H1 (cell line): ENCODE results near the gene DGKH. TPM values are rescaled to one million over a fixed set of nuclear protein-coding genes. Genes with fewer than 3 reads are reported as not detected.
A peak's percentile ranks its signal among the peaks of the same experiment; 100 is the strongest.

Experiments used
- CTCF ChIA-PET: fragments of 300-600 bp; sonication (Branson Sonifier 250); formaldehyde crosslinking; loops from one replicate; lab custom pipeline; 2021; ENCODE audit not compliant: partially characterized antibody; lab: Charles Lee
- POLR2A ChIA-PET: fragments of 300-600 bp; sonication (Branson Sonifier 250); formaldehyde crosslinking; loops from one replicate; lab custom pipeline; 2021; ENCODE audit warnings: inconsistent platforms; ENCODE audit not compliant: partially characterized antibody; lab: Charles Lee
- DNase-seq, 2 experiments: peaks; one replicate each; pipeline versions ENCODE4 v3.0.0 to v3.0.0-alpha.2; 2010 to 2022; ENCODE audit warnings: low spot score in 2 of 2, low read depth in 1 of 2, mixed read lengths in 1 of 2
- FAIRE-seq: peaks from 2 replicates; lab custom pipeline; 2011; peaks lifted over from hg19 to GRCh38; lab: Jason Lieb, UNC
- H2AFZ ChIP-seq: 2 replicates; pipeline ENCODE4 v1.8.1; 2012; ENCODE audit warnings: low read length, inconsistent platforms
- H2AK5ac ChIP-seq: 2 replicates; pipeline ENCODE4 v1.6.1; 2013; ENCODE audit warnings: low read depth, low read length
- H2BK120ac ChIP-seq: replicated peaks from 2 replicates; pipeline ENCODE3; 2013; ENCODE audit warnings: low read depth, low read length, inconsistent platforms
- H2BK12ac ChIP-seq: 2 replicates; pipeline ENCODE4 v1.6.1; 2013; ENCODE audit warnings: low read depth, low read length
- H2BK15ac ChIP-seq: 2 replicates; pipeline ENCODE4 v1.6.1; 2013; ENCODE audit warnings: low read length
- H2BK20ac ChIP-seq: 2 replicates; pipeline ENCODE4 v1.6.1; 2013; ENCODE audit warnings: low read length
- H2BK5ac ChIP-seq: 2 replicates; pipeline ENCODE4 v1.6.1; 2013; ENCODE audit warnings: low read depth, low read length
- H3K14ac ChIP-seq: 2 replicates; pipeline ENCODE4 v1.6.1; 2013; ENCODE audit warnings: inconsistent platforms; ENCODE audit not compliant: insufficient read length
- H3K18ac ChIP-seq: 2 replicates; pipeline ENCODE4 v1.6.1; 2013; ENCODE audit warnings: low read length; ENCODE audit errors: extremely low read depth
- H3K23ac ChIP-seq: 2 replicates; pipeline ENCODE4 v1.6.1; 2013; ENCODE audit warnings: inconsistent platforms; ENCODE audit not compliant: insufficient read length
- H3K23me2 ChIP-seq: 2 replicates; pipeline ENCODE4 v1.6.1; 2013; ENCODE audit warnings: low read depth, low read length
- H3K27ac ChIP-seq: 2 replicates; pipeline ENCODE4 v1.6.1; 2011; ENCODE audit warnings: low read depth, low read length, inconsistent platforms
- H3K27me3 ChIP-seq, 4 experiments: replicated peaks in 1 of 4; 1 replicate in 1 of 4; 2 replicates in 3 of 4; pipeline versions ENCODE4 v1.6.1 to v1.8.1; 2011 to 2013; ENCODE audit warnings: low read length in 3 of 4, mild to moderate bottlenecking in 3 of 4, inconsistent platforms in 2 of 4, mixed read lengths in 2 of 4, moderate library complexity in 1 of 4; ENCODE audit not compliant: control insufficient read depth in 3 of 4, insufficient read depth in 3 of 4; ENCODE audit errors: extremely low read depth in 1 of 4
- H3K36me3 ChIP-seq, 4 experiments: 2 replicates each; pipeline versions ENCODE4 v1.6.1 to v1.8.1; 2011 to 2013; ENCODE audit warnings: mild to moderate bottlenecking in 4 of 4, low read length in 3 of 4, moderate library complexity in 2 of 4, control low read depth in 1 of 4, inconsistent platforms in 1 of 4; ENCODE audit not compliant: insufficient read depth in 4 of 4, control insufficient read depth in 2 of 4
- H3K4ac ChIP-seq: replicated peaks from 2 replicates; pipeline ENCODE3; 2013; ENCODE audit warnings: low read length, low read depth, mixed read lengths, inconsistent platforms; ENCODE audit not compliant: insufficient read length
- H3K4me1 ChIP-seq, 4 experiments: replicated peaks in 1 of 4; 1 replicate in 1 of 4; 2 replicates in 3 of 4; pipeline versions ENCODE4 v1.6.1 to v1.8.1; 2011 to 2013; ENCODE audit warnings: low read length in 3 of 4, inconsistent platforms in 2 of 4, mixed read lengths in 1 of 4; ENCODE audit not compliant: insufficient read depth in 4 of 4, control insufficient read depth in 3 of 4
- H3K4me2 ChIP-seq, 2 experiments: 2 replicates each; pipeline versions ENCODE4 v1.6.1 to v1.8.1; 2011 to 2013; ENCODE audit warnings: low read depth in 2 of 2, low read length in 2 of 2, control low read depth in 1 of 2, inconsistent platforms in 1 of 2, mild to moderate bottlenecking in 1 of 2; ENCODE audit not compliant: insufficient read depth in 1 of 2
- H3K4me3 ChIP-seq, 4 experiments: fragments of 200-600, 300-600 bp in 1 of 4; sonication (generic), shearing (Covaris generic), sonication (Bioruptor Twin) in 1 of 4; 2 replicates each; pipeline versions ENCODE4 v1.5.1 to v1.8.1; 2011 to 2016; ENCODE audit warnings: low read length in 4 of 4, low read depth in 3 of 4, control low read depth in 2 of 4, inconsistent platforms in 2 of 4, mild to moderate bottlenecking in 2 of 4, mixed read lengths in 1 of 4, moderate library complexity in 1 of 4; ENCODE audit not compliant: insufficient read depth in 2 of 4; ENCODE audit errors: extremely low read depth in 1 of 4
- H3K56ac ChIP-seq: replicated peaks from 2 replicates; pipeline ENCODE3; 2013; ENCODE audit warnings: low read depth, mild to moderate bottlenecking, mixed read lengths, low read length, inconsistent platforms; ENCODE audit not compliant: insufficient read length
- H3K79me1 ChIP-seq: 2 replicates; pipeline ENCODE4 v1.6.1; 2013; ENCODE audit warnings: low read depth, low read length, control low read depth
- H3K79me2 ChIP-seq, 2 experiments: 2 replicates each; pipeline versions ENCODE4 v1.6.1 to v1.8.1; 2012 to 2013; ENCODE audit warnings: low read length in 2 of 2, mild to moderate bottlenecking in 2 of 2, inconsistent platforms in 1 of 2; ENCODE audit not compliant: insufficient read depth in 2 of 2, control insufficient read depth in 1 of 2
- H3K9ac ChIP-seq, 4 experiments: replicated peaks in 1 of 4; 1 replicate in 1 of 4; 2 replicates in 3 of 4; pipeline versions ENCODE4 v1.6.1 to v1.8.1; 2011 to 2013; ENCODE audit warnings: low read depth in 3 of 4, low read length in 3 of 4, control low read depth in 2 of 4, mild to moderate bottlenecking in 2 of 4, moderate library complexity in 2 of 4, inconsistent platforms in 1 of 4; ENCODE audit errors: extremely low read depth in 1 of 4
- H3K9me3 ChIP-seq, 2 experiments: 2 replicates each; pipeline versions ENCODE4 v1.6.1 to v1.8.1; 2012 to 2013; ENCODE audit warnings: mild to moderate bottlenecking in 2 of 2, moderate library complexity in 2 of 2, control low read depth in 1 of 2, inconsistent platforms in 1 of 2, low read depth in 1 of 2, low read length in 1 of 2, mixed read lengths in 1 of 2; ENCODE audit not compliant: insufficient read depth in 2 of 2
- H4K20me1 ChIP-seq, 2 experiments: replicated peaks in 1 of 2; 2 replicates each; pipeline versions ENCODE3 to v1.8.1; 2011 to 2013; ENCODE audit warnings: inconsistent platforms in 2 of 2, low read length in 2 of 2, mild to moderate bottlenecking in 1 of 2; ENCODE audit not compliant: insufficient read depth in 2 of 2, control insufficient read depth in 1 of 2
- H4K5ac ChIP-seq: 2 replicates; pipeline ENCODE4 v1.6.1; 2013; ENCODE audit warnings: low read length, low read depth, mixed read lengths, inconsistent platforms; ENCODE audit not compliant: insufficient read length
- H4K8ac ChIP-seq: 2 replicates; pipeline ENCODE4 v1.8.0; 2013; ENCODE audit warnings: mild to moderate bottlenecking, moderate library complexity, low read length, inconsistent platforms; ENCODE audit not compliant: insufficient read depth; ENCODE audit errors: extremely low read depth
- H4K91ac ChIP-seq: replicated peaks from 2 replicates; pipeline ENCODE3; 2013; ENCODE audit warnings: low read length, mixed read lengths, inconsistent platforms; ENCODE audit not compliant: insufficient read length
- BACH1 ChIP-seq: IDR thresholded peaks from 2 replicates; pipeline ENCODE4 v1.6.1; 2012; ENCODE audit warnings: low read length, improper control_type of control experiment
- BCL11A ChIP-seq, 2 experiments: IDR thresholded peaks; one replicate each; pipeline ENCODE4 v1.6.1; 2011; ENCODE audit warnings: low read depth in 2 of 2, low read length in 2 of 2, mild to moderate bottlenecking in 2 of 2
- EP300 ChIP-seq, 2 experiments: IDR thresholded peaks; 1 replicate in 1 of 2; 2 replicates in 1 of 2; pipeline ENCODE4 v1.6.1; 2011 to 2012; ENCODE audit warnings: low read depth in 2 of 2, low read length in 2 of 2, mild to moderate bottlenecking in 2 of 2, borderline replicate concordance in 1 of 2, inconsistent platforms in 1 of 2, moderate library complexity in 1 of 2
- GABPA ChIP-seq: IDR thresholded peaks from 2 replicates; pipeline ENCODE4 v1.6.1; 2011; ENCODE audit warnings: mild to moderate bottlenecking, low read length, moderate library complexity, borderline replicate concordance; ENCODE audit not compliant: insufficient read depth
- SP1 ChIP-seq: IDR thresholded peaks from 2 replicates; pipeline ENCODE4 v1.6.1; 2011; ENCODE audit warnings: low read depth, low read length
- SP2 ChIP-seq: IDR thresholded peaks from 2 replicates; pipeline ENCODE4 v1.6.1; 2012; ENCODE audit warnings: mild to moderate bottlenecking, low read length, inconsistent platforms
- SP4 ChIP-seq: IDR thresholded peaks from 2 replicates; pipeline ENCODE4 v1.6.1; 2012; ENCODE audit warnings: low read length, inconsistent platforms
- WGBS, 2 experiments: shearing (Covaris generic) in 1 of 2; methylation state at CpG; one replicate each; pipeline versions ENCODE4 v1.1.6 to v1.1.7; 2013 to 2015; ENCODE audit warnings: low lambda C conversion rate in 2 of 2, mixed read lengths in 2 of 2, inconsistent platforms in 1 of 2, low coverage in 1 of 2, missing lambda C conversion rate in 1 of 2; ENCODE audit not compliant: insufficient replicate concordance in 2 of 2, insufficient coverage in 1 of 2, insufficient read length in 1 of 2; ENCODE audit errors: extremely low coverage in 1 of 2, missing lambda C conversion rate in 1 of 2; 5-methylcytosine and 5-hydroxymethylcytosine counted together
- polyA plus RNA-seq, 7 experiments: library from polyadenylated mRNA; depleted of rRNA in 3 of 7; stranded (reverse) in 5 of 7; unstranded in 2 of 7; fragments of >200 nt in 5 of 7; fragments of 200-250 nt in 2 of 7; gene quantifications; 1 replicate in 5 of 7; 2 replicates in 1 of 7; 4 replicates in 1 of 7; pipeline versions ENCODE4 v1.2.1 to v1.2.3, GENCODE V29; 2011 to 2013; ENCODE audit warnings: missing spikeins in 2 of 7, mixed read lengths in 2 of 7
- total RNA-seq: library from RNA; stranded (reverse); fragmentation: NEBNext Ultra II Directional; extraction: Animal tissue kit (Norgen Biotek cat#: 25700); gene quantifications from 2 replicates; pipeline ENCODE4 v1.2.1, GENCODE V29; 2021
- TF ChIP-seq, protein P1 (sequence below): IDR thresholded peaks from 2 replicates; pipeline ENCODE4 v1.6.1; 2012; ENCODE audit warnings: inconsistent platforms
- TF ChIP-seq, protein P2 (sequence below): IDR thresholded peaks from 2 replicates; pipeline ENCODE4 v1.6.1; 2012; ENCODE audit warnings: low read length, inconsistent platforms
- TF ChIP-seq, protein P3 (sequence below): IDR thresholded peaks from 2 replicates; pipeline ENCODE4 v1.6.1; 2012; ENCODE audit warnings: inconsistent platforms

The DGKH gene
- total and polyA plus RNA-seq, 2 of the 8 experiments (the other 6 are each of a cell fraction or from before 2014, with no cell fraction given): 2.1 to 7.9 TPM

DNA sequence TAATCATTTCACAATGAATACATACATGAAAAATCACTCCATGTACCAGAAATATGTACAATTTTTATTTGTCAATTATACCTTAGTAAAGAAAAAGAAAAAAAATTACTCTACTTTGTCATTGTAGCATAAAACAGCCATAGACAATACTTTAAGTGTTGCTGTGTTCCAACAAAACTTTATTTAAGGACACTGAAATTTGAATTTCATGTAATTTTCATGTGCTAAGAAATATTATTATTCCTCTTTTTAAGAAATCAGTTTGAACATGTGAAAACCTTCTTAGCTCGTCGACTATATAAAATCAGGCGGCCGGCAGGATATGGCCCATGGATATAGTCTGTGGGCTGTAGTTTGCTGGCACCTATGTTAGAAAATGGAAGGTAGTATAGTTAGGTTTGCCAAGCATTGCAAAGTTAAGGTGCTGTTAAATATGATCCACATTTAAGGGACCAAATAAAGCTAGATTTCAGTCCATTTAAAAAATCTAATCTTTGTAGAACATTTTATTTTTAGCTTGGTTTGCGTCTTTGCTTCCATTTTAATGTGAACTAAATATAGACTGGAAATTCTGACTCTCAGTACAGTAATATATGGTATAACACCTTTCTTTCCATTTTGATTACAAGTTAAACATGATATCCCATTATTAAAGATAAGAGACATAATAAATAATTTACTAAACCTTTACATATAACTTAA, 6.5 kb downstream of the DGKH start:
- Histone ChIP-seq H2BK15ac (no peak overlapping the region), H4K20me1 (no peaks in the 10 kb centered on the region), H3K4me2 (no peak overlapping the region), H3K79me2 (no peaks in the 10 kb centered on the region), H3K23me2 (no peaks in the 10 kb centered on the region), H3K18ac (no peak overlapping the region), H4K91ac (no peak overlapping the region), H3K4me3 (no peak overlapping the region), H3K9me3 (no peaks in the 10 kb centered on the region), H2AFZ (no peak overlapping the region), H3K4ac (no peak overlapping the region), H3K14ac (no peak overlapping the region), H3K56ac (no peak overlapping the region), H3K9ac (no peak overlapping the region), H3K27ac (no peak overlapping the region), H3K4me1 (no peaks in the 10 kb centered on the region), H2BK12ac (no peak overlapping the region), H2BK120ac (no peak overlapping the region), H4K8ac (no peak overlapping the region), H2BK5ac (no peak overlapping the region), H3K79me1 (no peaks in the 10 kb centered on the region), H3K27me3 (no peaks in the 10 kb centered on the region; a peak in 1 of 7 replicates), H4K5ac (no peak overlapping the region), H2BK20ac (no peak overlapping the region), H3K23ac (no peak overlapping the region), H2AK5ac (no peak overlapping the region), H3K36me3 (peaks cover 0 to 2% (median 0%) of the 10 kb centered on the region in 4 experiments; a peak in 1 of 8 replicates)
- DNase-seq (no peak), FAIRE-seq (peak; percentile 45)
- 95% methylated on average over 5 of the region's 5 CpGs; no CpG with 5 or more reads in 1 of the 2 experiments for WGBS, 2 experiments
- CTCF ChIA-PET: interaction anchor here (1.4 kb wide), 1 partner anchor 387 kb away, joined by 3 read pairs; no protein-coding TSS in a partner anchor
- POLR2A ChIA-PET: interaction anchor here (0.6 kb wide), 1 partner anchor 214 kb away, joined by 5 read pairs; no protein-coding TSS in a partner anchor
- TF ChIP-seq SP4: no peak
- TF ChIP-seq, protein P1, sequence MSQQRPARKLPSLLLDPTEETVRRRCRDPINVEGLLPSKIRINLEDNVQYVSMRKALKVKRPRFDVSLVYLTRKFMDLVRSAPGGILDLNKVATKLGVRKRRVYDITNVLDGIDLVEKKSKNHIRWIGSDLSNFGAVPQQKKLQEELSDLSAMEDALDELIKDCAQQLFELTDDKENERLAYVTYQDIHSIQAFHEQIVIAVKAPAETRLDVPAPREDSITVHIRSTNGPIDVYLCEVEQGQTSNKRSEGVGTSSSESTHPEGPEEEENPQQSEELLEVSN: no peak
- TF ChIP-seq, protein P2, sequence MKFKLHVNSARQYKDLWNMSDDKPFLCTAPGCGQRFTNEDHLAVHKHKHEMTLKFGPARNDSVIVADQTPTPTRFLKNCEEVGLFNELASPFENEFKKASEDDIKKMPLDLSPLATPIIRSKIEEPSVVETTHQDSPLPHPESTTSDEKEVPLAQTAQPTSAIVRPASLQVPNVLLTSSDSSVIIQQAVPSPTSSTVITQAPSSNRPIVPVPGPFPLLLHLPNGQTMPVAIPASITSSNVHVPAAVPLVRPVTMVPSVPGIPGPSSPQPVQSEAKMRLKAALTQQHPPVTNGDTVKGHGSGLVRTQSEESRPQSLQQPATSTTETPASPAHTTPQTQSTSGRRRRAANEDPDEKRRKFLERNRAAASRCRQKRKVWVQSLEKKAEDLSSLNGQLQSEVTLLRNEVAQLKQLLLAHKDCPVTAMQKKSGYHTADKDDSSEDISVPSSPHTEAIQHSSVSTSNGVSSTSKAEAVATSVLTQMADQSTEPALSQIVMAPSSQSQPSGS: no peak
- TF ChIP-seq, protein P3, sequence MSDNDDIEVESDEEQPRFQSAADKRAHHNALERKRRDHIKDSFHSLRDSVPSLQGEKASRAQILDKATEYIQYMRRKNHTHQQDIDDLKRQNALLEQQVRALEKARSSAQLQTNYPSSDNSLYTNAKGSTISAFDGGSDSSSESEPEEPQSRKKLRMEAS: no peak
- TF ChIP-seq BACH1: no peak
- no peak for TF ChIP-seq EP300 (IDR thresholded peaks at IDR 0.05; ENCODE audit: borderline replicate concordance in 1 of 2, low read depth in 2 of 2, low read length in 2 of 2)
- TF ChIP-seq SP1: no peak
- TF ChIP-seq BCL11A (IDR thresholded peaks at IDR 0.05; ENCODE audit: low read depth in 2 of 2, low read length in 2 of 2): no peak
- no peak for TF ChIP-seq SP2
- no peak for TF ChIP-seq GABPA
